OCI-LY7 (cell line): ENCODE results near the gene ACTC1. TPM values are rescaled to one million over a fixed set of nuclear protein-coding genes. Genes with fewer than 3 reads are reported as not detected.

Experiments used
- BruUV-seq: library from RNA; stranded (reverse); fragments of 400-500 nt; replicated peaks from 2 replicates; lab custom pipeline; 2021; lab: Mats Ljungman, UMichigan
- CTCF ChIA-PET: fragments of 300-600 bp; sonication (Branson Sonifier 250); formaldehyde crosslinking; loops from one replicate; lab custom pipeline; 2022; ENCODE audit warnings: antibody characterized with exemption; ENCODE audit not compliant: unreplicated experiment; lab: Charles Lee
- POLR2A ChIA-PET: fragments of 300-600 bp; sonication (Branson Sonifier 250); formaldehyde crosslinking; loops from one replicate; lab custom pipeline; 2022; ENCODE audit warnings: antibody characterized with exemption; lab: Charles Lee
- DNase-seq: peaks from one replicate; pipeline ENCODE4 v3.0.0-alpha.2; 2015; ENCODE audit warnings: low spot score
- H2AFZ ChIP-seq: fragments of 200-600 bp; sonication (generic), shearing (Covaris generic); 2 replicates; pipeline ENCODE4 v1.6.1; 2014; ENCODE audit warnings: mild to moderate bottlenecking, antibody characterized with exemption, low read length, moderate library complexity
- H3K27ac ChIP-seq: fragments of 200-600 bp; sonication (generic); 2 replicates; pipeline ENCODE4 v1.5.1; 2014; ENCODE audit warnings: mixed run types, low read depth, mild to moderate bottlenecking, moderate library complexity, low read length, inconsistent platforms; ENCODE audit not compliant: poor library complexity, severe bottlenecking
- H3K36me3 ChIP-seq: fragments of 200-600 bp; sonication (generic); 2 replicates; pipeline ENCODE4 v1.6.1; 2014; ENCODE audit warnings: mild to moderate bottlenecking, antibody characterized with exemption, low read length, moderate library complexity, mixed read lengths; ENCODE audit not compliant: insufficient read depth
- H3K4me1 ChIP-seq: fragments of 200-600 bp; sonication (generic); 2 replicates; pipeline ENCODE4 v1.5.1; 2014; ENCODE audit warnings: mild to moderate bottlenecking, low read length; ENCODE audit not compliant: insufficient read depth, poor library complexity, severe bottlenecking
- H3K4me2 ChIP-seq: fragments of 200-600 bp; sonication (generic); 2 replicates; pipeline ENCODE4 v1.6.1; 2014; ENCODE audit warnings: mild to moderate bottlenecking, low read length
- H3K4me3 ChIP-seq: fragments of 200-600 bp; sonication (generic); 2 replicates; pipeline ENCODE4 v1.5.1; 2014; ENCODE audit warnings: mild to moderate bottlenecking, low read depth, low read length; ENCODE audit not compliant: poor library complexity, severe bottlenecking
- H3K79me2 ChIP-seq: fragments of 200-600 bp; sonication (generic); 2 replicates; pipeline ENCODE4 v1.6.1; 2016; ENCODE audit warnings: low read depth, mild to moderate bottlenecking, low read length, moderate library complexity, mixed read lengths; ENCODE audit not compliant: insufficient read depth
- H3K9me2 ChIP-seq: fragments of 200-600 bp; sonication (generic); 2 replicates; pipeline ENCODE4 v1.6.1; 2016; ENCODE audit warnings: mild to moderate bottlenecking, low read length, mixed read lengths; ENCODE audit not compliant: insufficient read depth
- H3K9me3 ChIP-seq: fragments of 200-600 bp; sonication (generic); 2 replicates; pipeline ENCODE4 v1.6.1; 2014; ENCODE audit warnings: mild to moderate bottlenecking, mixed run types, low read length, mixed read lengths
- H4K20me1 ChIP-seq: fragments of 200-600 bp; sonication (generic); 2 replicates; pipeline ENCODE4 v1.6.1; 2014; ENCODE audit warnings: mild to moderate bottlenecking, antibody characterized with exemption, low read length, moderate library complexity, mixed read lengths; ENCODE audit not compliant: insufficient read depth
- CTCF ChIP-seq: fragments of 200-600 bp; sonication (generic); conservative IDR thresholded peaks from 2 replicates; pipeline ENCODE4 v1.5.1; 2014; ENCODE audit warnings: mild to moderate bottlenecking, antibody characterized with exemption, low read length, moderate library complexity, mixed read lengths
- EZH2phosphoT487 ChIP-seq: fragments of 200-600 bp; sonication (generic); IDR thresholded peaks from 2 replicates; pipeline ENCODE4 v1.6.1; 2018; ENCODE audit warnings: low read depth, borderline replicate concordance, mild to moderate bottlenecking, mixed run types, antibody characterized with exemption, low read length, moderate library complexity, mixed read lengths
- intact Hi-C: fragments of 100-400 bp; cut with micrococcal nuclease; formaldehyde crosslinking; loops from one replicate; pipeline ENCODE4 v1.10.0; 2022; ENCODE audit not compliant: unreplicated experiment
- total RNA-seq, 2 experiments: library from RNA; depleted of rRNA in 1 of 2; stranded (reverse); fragments of >200 nt in 1 of 2; shearing (Covaris generic) in 1 of 2; gene quantifications; 2 replicates each; pipeline ENCODE4 v1.2.3, GENCODE V29; 2014 to 2022

The ACTC1 gene
- total RNA-seq, 2 experiments from 2014 or later, result not detected

- ChIA-PET CTCF (no interaction called here), POLR2A (no interaction called here)
- no TSS peak for BruUV-seq
- no peaks in the 10 kb centered on the region for H3K79me2 ChIP-seq
- H3K9me3 ChIP-seq, result no peaks in the 10 kb centered on the region
- TF ChIP-seq CTCF (no peak), EZH2phosphoT487 (no peak)
- no peak overlapping the region for H2AFZ ChIP-seq
- H3K4me1 ChIP-seq, result no peaks in the 10 kb centered on the region
- H3K27ac ChIP-seq, result no peak overlapping the region
- H4K20me1 ChIP-seq, result no peaks in the 10 kb centered on the region
- no peak overlapping the region for H3K4me2 ChIP-seq
- intact Hi-C loops, result no loop called here
- no peaks in the 10 kb centered on the region for H3K36me3 ChIP-seq
- no peak for DNase-seq
- H3K9me2 ChIP-seq, result no peaks in the 10 kb centered on the region
- no peak overlapping the region for H3K4me3 ChIP-seq
These were observed 38.1 kb downstream of the ACTC1 start for GRCh38 chr15:34757262-34757661.

- POLR2A ChIA-PET, result no interaction called here
- Histone ChIP-seq H4K20me1 (no peaks in the 10 kb centered on the region), H3K4me2 (no peak overlapping the region), H3K9me2 (no peaks in the 10 kb centered on the region), H2AFZ (no peak overlapping the region), H3K27ac (no peak overlapping the region), H3K36me3 (no peaks in the 10 kb centered on the region), H3K4me1 (no peaks in the 10 kb centered on the region), H3K9me3 (no peaks in the 10 kb centered on the region), H3K4me3 (no peak overlapping the region), H3K79me2 (no peaks in the 10 kb centered on the region)
- CTCF ChIA-PET, result no interaction called here
- intact Hi-C loops, result no loop called here
- BruUV-seq, result no TSS peak
- TF ChIP-seq EZH2phosphoT487 (no peak), CTCF (no peak)
- DNase-seq, result no peak
These were observed 40.0 kb downstream of the ACTC1 start for GRCh38 chr15:34755419-34755773.

GRCh38 chr15:34754674-34755418 is 40.5 kb downstream of the ACTC1 start, which contains the start of gene GJD2:
GJD2 (minus strand) TSS chr15:34754998; CDS start chr15:34754488, 510 bp downstream.
- Histone ChIP-seq H3K27ac (no peak within 1 kb of the TSS), H2AFZ (no peak within 1 kb of the TSS), H3K36me3 (no peaks in the 10 kb centered on the region), H3K4me3 (no peak within 1 kb of the TSS), H3K79me2 (no peaks in the 10 kb centered on the region), H3K4me1 (no peaks in the 10 kb centered on the region), H3K9me2 (no peaks in the 10 kb centered on the region), H3K9me3 (no peaks in the 10 kb centered on the region), H3K4me2 (no peak within 1 kb of the TSS), H4K20me1 (no peaks in the 10 kb centered on the region)
- ChIA-PET POLR2A (no interaction called here), CTCF (no interaction called here)
- TF ChIP-seq CTCF (no peak), EZH2phosphoT487 (no peak)
- no peak for DNase-seq
- BruUV-seq, result no TSS peak
- intact Hi-C loops, result no loop called here
